OCI-LY7 (cell line): ENCODE data around the gene NRSN2. TPM values are rescaled to one million over a fixed set of nuclear protein-coding genes. Genes with fewer than 3 reads are reported as not detected.
"Not testable (repeated sequence)": the region's sequence is repeated elsewhere in the genome, so short reads cannot be mapped to it uniquely, and the experiment has no call there.

ENCODE experiments used
- BruUV-seq: library from RNA; stranded (reverse); fragments of 400-500 nt; replicated peaks from 2 replicates; lab custom pipeline; 2021; lab: Mats Ljungman, UMichigan
- CTCF ChIA-PET: fragments of 300-600 bp; sonication (Branson Sonifier 250); formaldehyde crosslinking; loops from one replicate; lab custom pipeline; 2022; ENCODE audit warnings: antibody characterized with exemption; ENCODE audit not compliant: unreplicated experiment; lab: Charles Lee
- POLR2A ChIA-PET: fragments of 300-600 bp; sonication (Branson Sonifier 250); formaldehyde crosslinking; loops from one replicate; lab custom pipeline; 2022; ENCODE audit warnings: antibody characterized with exemption; lab: Charles Lee
- DNase-seq: peaks from one replicate; pipeline ENCODE4 v3.0.0-alpha.2; 2015; ENCODE audit warnings: low spot score
- H2AFZ ChIP-seq: fragments of 200-600 bp; sonication (generic), shearing (Covaris generic); 2 replicates; pipeline ENCODE4 v1.6.1; 2014; ENCODE audit warnings: mild to moderate bottlenecking, antibody characterized with exemption, low read length, moderate library complexity
- H3K27ac ChIP-seq: fragments of 200-600 bp; sonication (generic); 2 replicates; pipeline ENCODE4 v1.5.1; 2014; ENCODE audit warnings: mixed run types, low read depth, mild to moderate bottlenecking, moderate library complexity, low read length, inconsistent platforms; ENCODE audit not compliant: poor library complexity, severe bottlenecking
- H3K36me3 ChIP-seq: fragments of 200-600 bp; sonication (generic); 2 replicates; pipeline ENCODE4 v1.6.1; 2014; ENCODE audit warnings: mild to moderate bottlenecking, antibody characterized with exemption, low read length, moderate library complexity, mixed read lengths; ENCODE audit not compliant: insufficient read depth
- H3K4me1 ChIP-seq: fragments of 200-600 bp; sonication (generic); 2 replicates; pipeline ENCODE4 v1.5.1; 2014; ENCODE audit warnings: mild to moderate bottlenecking, low read length; ENCODE audit not compliant: insufficient read depth, poor library complexity, severe bottlenecking
- H3K4me2 ChIP-seq: fragments of 200-600 bp; sonication (generic); 2 replicates; pipeline ENCODE4 v1.6.1; 2014; ENCODE audit warnings: mild to moderate bottlenecking, low read length
- H3K4me3 ChIP-seq: fragments of 200-600 bp; sonication (generic); 2 replicates; pipeline ENCODE4 v1.5.1; 2014; ENCODE audit warnings: mild to moderate bottlenecking, low read depth, low read length; ENCODE audit not compliant: poor library complexity, severe bottlenecking
- H3K79me2 ChIP-seq: fragments of 200-600 bp; sonication (generic); 2 replicates; pipeline ENCODE4 v1.6.1; 2016; ENCODE audit warnings: low read depth, mild to moderate bottlenecking, low read length, moderate library complexity, mixed read lengths; ENCODE audit not compliant: insufficient read depth
- H3K9me2 ChIP-seq: fragments of 200-600 bp; sonication (generic); 2 replicates; pipeline ENCODE4 v1.6.1; 2016; ENCODE audit warnings: mild to moderate bottlenecking, low read length, mixed read lengths; ENCODE audit not compliant: insufficient read depth
- H3K9me3 ChIP-seq: fragments of 200-600 bp; sonication (generic); 2 replicates; pipeline ENCODE4 v1.6.1; 2014; ENCODE audit warnings: mild to moderate bottlenecking, mixed run types, low read length, mixed read lengths
- H4K20me1 ChIP-seq: fragments of 200-600 bp; sonication (generic); 2 replicates; pipeline ENCODE4 v1.6.1; 2014; ENCODE audit warnings: mild to moderate bottlenecking, antibody characterized with exemption, low read length, moderate library complexity, mixed read lengths; ENCODE audit not compliant: insufficient read depth
- EZH2phosphoT487 ChIP-seq: fragments of 200-600 bp; sonication (generic); IDR thresholded peaks from 2 replicates; pipeline ENCODE4 v1.6.1; 2018; ENCODE audit warnings: low read depth, borderline replicate concordance, mild to moderate bottlenecking, mixed run types, antibody characterized with exemption, low read length, moderate library complexity, mixed read lengths
- intact Hi-C: fragments of 100-400 bp; cut with micrococcal nuclease; formaldehyde crosslinking; loops from one replicate; pipeline ENCODE4 v1.10.0; 2022; ENCODE audit not compliant: unreplicated experiment
- total RNA-seq, 2 experiments: library from RNA; depleted of rRNA in 1 of 2; stranded (reverse); fragments of >200 nt in 1 of 2; shearing (Covaris generic) in 1 of 2; gene quantifications; 2 replicates each; pipeline ENCODE4 v1.2.3, GENCODE V29; 2014 to 2022
- TF ChIP-seq, protein P1 (sequence below): fragments of 200-600 bp; sonication (generic); conservative IDR thresholded peaks from 2 replicates; pipeline ENCODE4 v1.5.1; 2014; ENCODE audit warnings: mild to moderate bottlenecking, antibody characterized with exemption, low read length, moderate library complexity, mixed read lengths

Gene NRSN2
- total RNA-seq, 2 experiments from 2014 or later: 0.32 to 0.86 TPM

DNA sequence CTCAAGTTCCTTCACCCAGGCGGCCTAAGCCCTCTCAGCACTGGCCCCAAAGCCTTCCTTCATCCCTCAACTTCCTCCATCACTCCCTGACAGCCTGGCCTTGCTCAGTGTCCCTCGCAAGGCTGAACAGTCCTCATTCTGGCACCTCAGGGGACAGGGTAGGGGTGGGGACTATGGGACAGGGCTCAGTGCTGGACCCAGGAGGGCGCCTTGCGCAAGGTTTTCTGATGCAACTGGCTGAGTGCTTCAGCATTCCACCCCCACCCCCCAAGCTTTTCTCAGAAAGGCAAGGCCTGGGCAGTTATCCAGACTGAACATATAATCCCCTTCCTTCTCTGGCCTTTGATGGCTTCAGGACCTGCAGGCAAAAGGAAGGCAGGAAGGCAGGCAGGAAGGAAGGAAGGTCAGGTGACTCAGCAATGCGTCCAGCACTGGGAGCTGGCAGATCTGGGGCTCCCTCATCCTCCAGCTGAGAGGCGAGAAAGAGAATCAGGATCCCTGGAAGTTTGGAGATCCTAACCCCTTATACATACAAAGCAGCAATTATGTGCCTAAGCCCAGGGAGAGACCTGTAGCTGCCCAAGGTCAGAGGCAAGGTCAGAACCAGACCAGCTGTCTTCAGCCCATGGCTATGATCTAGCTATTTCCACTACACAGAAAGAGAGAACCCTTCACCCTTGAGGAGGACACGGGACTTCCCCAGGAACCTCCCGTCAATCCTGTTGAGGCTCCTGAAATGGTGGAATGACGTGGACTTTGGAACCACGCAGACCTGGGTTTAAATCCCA lies 25.0 kb downstream of the NRSN2 start:
- no peaks in the 10 kb centered on the region for H3K9me2 ChIP-seq
- POLR2A ChIA-PET: interaction anchor here (0.6 to 4.7 kb wide), 6 partner anchors 8 to 153 kb away, joined by 3 to 32 read pairs (median 4); partner anchors contain the start of gene TRIB3
- 0 out of 2 replicates have a peak overlapping the region, but pooled peaks have one; percentile 1 for H2AFZ ChIP-seq
- H3K4me3 ChIP-seq: no peak overlapping the region
- TF ChIP-seq, protein P1, sequence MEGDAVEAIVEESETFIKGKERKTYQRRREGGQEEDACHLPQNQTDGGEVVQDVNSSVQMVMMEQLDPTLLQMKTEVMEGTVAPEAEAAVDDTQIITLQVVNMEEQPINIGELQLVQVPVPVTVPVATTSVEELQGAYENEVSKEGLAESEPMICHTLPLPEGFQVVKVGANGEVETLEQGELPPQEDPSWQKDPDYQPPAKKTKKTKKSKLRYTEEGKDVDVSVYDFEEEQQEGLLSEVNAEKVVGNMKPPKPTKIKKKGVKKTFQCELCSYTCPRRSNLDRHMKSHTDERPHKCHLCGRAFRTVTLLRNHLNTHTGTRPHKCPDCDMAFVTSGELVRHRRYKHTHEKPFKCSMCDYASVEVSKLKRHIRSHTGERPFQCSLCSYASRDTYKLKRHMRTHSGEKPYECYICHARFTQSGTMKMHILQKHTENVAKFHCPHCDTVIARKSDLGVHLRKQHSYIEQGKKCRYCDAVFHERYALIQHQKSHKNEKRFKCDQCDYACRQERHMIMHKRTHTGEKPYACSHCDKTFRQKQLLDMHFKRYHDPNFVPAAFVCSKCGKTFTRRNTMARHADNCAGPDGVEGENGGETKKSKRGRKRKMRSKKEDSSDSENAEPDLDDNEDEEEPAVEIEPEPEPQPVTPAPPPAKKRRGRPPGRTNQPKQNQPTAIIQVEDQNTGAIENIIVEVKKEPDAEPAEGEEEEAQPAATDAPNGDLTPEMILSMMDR: no peak
- TF ChIP-seq EZH2phosphoT487: no peak
- H3K36me3 ChIP-seq: no peaks in the 10 kb centered on the region
- no peak for DNase-seq
- no peak overlapping the region for H3K27ac ChIP-seq
- peaks cover 17% of the 10 kb centered on the region for H3K4me1 ChIP-seq
- H3K4me2 ChIP-seq: no peak overlapping the region
- H3K79me2 ChIP-seq: no peaks in the 10 kb centered on the region
- no peaks in the 10 kb centered on the region for H4K20me1 ChIP-seq
- no peaks in the 10 kb centered on the region for H3K9me3 ChIP-seq
- intact Hi-C loops: no loop called here
- CTCF ChIA-PET: interaction anchor here (1.0 kb wide), 1 partner anchor 9 kb away, joined by 4 read pairs; no protein-coding TSS in a partner anchor
- BruUV-seq: no TSS peak

DNA sequence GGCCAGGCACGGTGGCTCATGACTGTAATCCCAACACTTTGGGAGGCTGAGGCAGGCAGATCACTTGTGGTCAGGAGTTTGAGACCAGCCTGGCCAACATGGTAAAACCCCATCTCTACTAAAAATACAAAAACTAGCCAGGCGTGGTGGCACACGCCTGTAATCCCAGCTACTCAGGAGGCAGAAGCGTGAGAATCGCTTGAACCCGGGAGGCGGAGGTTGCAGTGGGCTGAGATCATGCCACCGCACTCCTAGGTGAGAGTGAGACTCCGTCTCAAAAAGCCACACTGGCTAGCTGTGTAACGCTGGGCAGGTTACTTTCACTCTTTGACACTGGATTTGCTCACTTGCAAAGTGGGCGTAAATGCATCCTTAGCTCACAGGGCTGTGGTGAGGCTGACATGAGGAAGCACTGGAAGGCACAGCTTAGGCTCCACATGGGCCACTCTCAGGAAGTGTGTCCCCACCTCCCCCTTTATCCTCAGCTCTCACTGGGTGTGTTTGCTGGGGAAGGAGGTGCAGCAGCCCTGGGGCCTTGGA lies 25.7 kb downstream of the NRSN2 start:
- H2AFZ ChIP-seq, intact Hi-C loops, H3K4me3 ChIP-seq, DNase-seq, H3K9me2 ChIP-seq, H3K4me2 ChIP-seq, BruUV-seq, H3K36me3 ChIP-seq, H4K20me1 ChIP-seq, H3K27ac ChIP-seq, H3K79me2 ChIP-seq, CTCF ChIA-PET, H3K9me3 ChIP-seq: not testable (repeated sequence)
- H3K4me1 ChIP-seq: peaks cover 17% of the 10 kb centered on the region
- POLR2A ChIA-PET: interaction anchor here (1.0 to 4.7 kb wide), 3 partner anchors 10 to 28 kb away, joined by 3 to 32 read pairs (median 5); no protein-coding TSS in a partner anchor

DNA sequence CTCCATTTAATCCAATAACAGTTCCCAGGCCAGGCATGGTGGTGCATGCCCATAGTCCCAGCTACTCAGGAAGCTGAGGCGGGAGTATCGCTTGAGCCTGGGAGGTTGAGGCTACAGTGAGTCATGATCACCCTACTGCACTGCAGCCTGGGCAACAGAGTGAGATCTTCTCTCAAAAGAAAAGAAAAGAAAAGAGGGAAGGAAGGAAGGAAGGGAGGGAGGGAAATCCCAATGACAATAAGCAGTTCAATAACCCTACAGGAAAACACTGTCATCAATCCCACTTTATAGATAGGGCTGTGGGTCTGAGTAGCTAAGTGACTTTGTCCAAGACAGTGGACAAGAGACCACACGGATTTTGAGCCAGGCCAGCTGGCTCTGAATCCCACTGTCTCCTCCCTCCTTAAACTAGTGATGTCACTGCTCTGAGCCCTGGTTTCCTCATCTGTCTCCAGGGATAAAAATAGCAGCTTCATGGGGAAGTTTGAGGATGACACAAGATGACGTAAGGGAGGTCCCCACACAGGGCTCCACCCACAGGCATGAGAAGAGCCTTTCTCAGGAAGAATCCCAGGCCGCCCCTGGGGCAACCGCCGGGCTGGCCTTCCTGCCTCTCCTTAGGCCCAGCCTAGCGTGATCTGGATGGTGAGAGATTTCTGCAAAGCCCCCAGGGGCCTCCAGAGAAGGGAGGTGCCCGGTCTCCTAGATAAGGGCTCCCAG lies 26.4 kb downstream of the NRSN2 start:
- H3K27ac ChIP-seq: no peak overlapping the region
- H3K4me1 ChIP-seq: peaks cover 23% of the 10 kb centered on the region
- H3K9me3 ChIP-seq: no peaks in the 10 kb centered on the region
- H3K4me3 ChIP-seq: no peak overlapping the region
- DNase-seq: no peak
- no peaks in the 10 kb centered on the region for H3K36me3 ChIP-seq
- H2AFZ ChIP-seq: no peak overlapping the region
- H3K9me2 ChIP-seq: no peaks in the 10 kb centered on the region
- CTCF ChIA-PET: no interaction called here
- POLR2A ChIA-PET: interaction anchor here (0.6 to 4.7 kb wide), 3 partner anchors 11 to 99 kb away, joined by 4 to 32 read pairs (median 4); no protein-coding TSS in a partner anchor
- H3K4me2 ChIP-seq: no peak overlapping the region
- intact Hi-C loops: no loop called here
- TF ChIP-seq, protein P1: no peak
- no peak for TF ChIP-seq EZH2phosphoT487
- no peaks in the 10 kb centered on the region for H4K20me1 ChIP-seq
- no TSS peak for BruUV-seq
- H3K79me2 ChIP-seq: no peaks in the 10 kb centered on the region
